Aorta (tissue), 5 donors: ENCODE measurements around the gene OR2AT4. TPM values are rescaled to one million over a fixed set of nuclear protein-coding genes. Genes with fewer than 3 reads are reported as not detected.

Source experiments
- ATAC-seq: fragments of 200-7000 bp; cut with Tn5 transposase; one replicate; pipeline ENCODE4 v1.9.1; 2022; ENCODE audit warnings: moderate library complexity; ENCODE audit not compliant: low FRiP score
- DNase-seq, 2 donors: peaks; one replicate each; pipeline ENCODE4 v3.0.0-alpha.2; 2020
- H3K27ac ChIP-seq, 2 donors: one replicate each; pipeline ENCODE4 v1.5.1; 2013; ENCODE audit warnings: low read length in 2 of 2, mild to moderate bottlenecking in 2 of 2, moderate library complexity in 2 of 2, control low read depth in 1 of 2, inconsistent platforms in 1 of 2, low read depth in 1 of 2
- H3K27me3 ChIP-seq, 2 donors: one replicate each; pipeline ENCODE4 v1.6.1; 2013; ENCODE audit warnings: control low read depth in 1 of 2, low read length in 1 of 2, mild to moderate bottlenecking in 1 of 2, moderate library complexity in 1 of 2; ENCODE audit not compliant: insufficient read depth in 2 of 2, control insufficient read depth in 1 of 2
- H3K36me3 ChIP-seq, 2 donors: one replicate each; pipeline ENCODE4 v1.6.1; 2013; ENCODE audit warnings: control low read depth in 1 of 2, low read length in 1 of 2, mild to moderate bottlenecking in 1 of 2; ENCODE audit not compliant: insufficient read depth in 2 of 2, control insufficient read depth in 1 of 2
- H3K4me1 ChIP-seq, 2 donors: one replicate each; pipeline ENCODE4 v1.6.1; 2013; ENCODE audit warnings: low read length in 2 of 2, control low read depth in 1 of 2, mild to moderate bottlenecking in 1 of 2, moderate library complexity in 1 of 2; ENCODE audit not compliant: insufficient read depth in 2 of 2, control insufficient read depth in 1 of 2
- H3K4me3 ChIP-seq, 2 donors: one replicate each; pipeline ENCODE4 v1.5.1; 2013; ENCODE audit warnings: low read length in 2 of 2, control low read depth in 1 of 2, mild to moderate bottlenecking in 1 of 2
- H3K9me3 ChIP-seq: one replicate; pipeline ENCODE4 v1.6.1; 2013; ENCODE audit warnings: mild to moderate bottlenecking, low read length; ENCODE audit not compliant: control insufficient read depth
- WGBS, 2 donors: extraction: QIAGEN DNeasy Blood & Tissue Kit; methylation state at CpG; one replicate each; pipeline ENCODE4 v1.1.7; 2013; 5-methylcytosine and 5-hydroxymethylcytosine counted together
- intact Hi-C, 2 donors: fragments of 100-400 bp; cut with DNase I; formaldehyde crosslinking; loops; one replicate each; pipeline versions ENCODE4 v1.14.2 to v1.15.0; 2022
- polyA plus RNA-seq, 2 donors: library from polyadenylated mRNA; stranded (reverse); fragments of 200-250 nt; gene quantifications; one replicate each; pipeline ENCODE4 v1.2.3, GENCODE V29; 2013
- total RNA-seq, 2 donors: library from RNA; stranded (reverse); fragmentation: NEBNext Ultra II Directional; extraction: Animal tissue kit (Norgen Biotek cat#: 25700); gene quantifications; one replicate each; pipeline ENCODE4 v1.2.1, GENCODE V29; 2021
- donor health status: healthy with polysubstance abuse.
- donor health status: Bipolar disorder and iron deficiency.
- donor health status: DM: no; HTN: no; CAD: no.
- donor health status: DM: no; HTN: no; CAD: no.
- donor health status: DM: yes; HTN: yes; CAD: no.

OR2AT4 gene
- total and polyA plus RNA-seq, 4 donors, result 0.88 TPM; not detected in 3

DNA sequence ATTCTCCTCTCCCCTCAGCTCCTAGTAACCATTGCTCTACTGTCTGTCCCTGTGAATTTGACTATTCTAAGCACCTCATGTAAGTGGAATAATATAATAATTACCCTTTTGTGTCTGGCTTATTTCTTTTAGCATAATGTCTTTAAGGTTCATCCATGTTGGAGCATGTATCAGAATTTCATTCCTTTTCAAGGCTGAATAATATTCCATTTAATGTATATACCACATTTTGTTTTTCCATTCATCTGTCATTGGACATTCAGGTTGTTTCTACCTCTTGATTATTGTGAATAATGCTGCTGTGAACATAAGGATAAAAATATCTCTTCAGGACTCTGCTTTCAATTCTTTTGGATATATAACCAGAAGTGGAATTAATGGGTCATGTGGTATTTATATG is 28.1 kb downstream of the OR2AT4 start:
- intact Hi-C loops, result no loop called here
- no peaks in the 10 kb centered on the region for H3K36me3 ChIP-seq
- no peaks in the 10 kb centered on the region for H3K4me1 ChIP-seq
- no peak overlapping the region for H3K4me3 ChIP-seq
- peaks cover 3% of the 10 kb centered on the region for H3K9me3 ChIP-seq
- no peak for DNase-seq
- H3K27ac ChIP-seq, result no peak overlapping the region
- no peaks in the 10 kb centered on the region for H3K27me3 ChIP-seq
- ATAC-seq, result no peak

DNA sequence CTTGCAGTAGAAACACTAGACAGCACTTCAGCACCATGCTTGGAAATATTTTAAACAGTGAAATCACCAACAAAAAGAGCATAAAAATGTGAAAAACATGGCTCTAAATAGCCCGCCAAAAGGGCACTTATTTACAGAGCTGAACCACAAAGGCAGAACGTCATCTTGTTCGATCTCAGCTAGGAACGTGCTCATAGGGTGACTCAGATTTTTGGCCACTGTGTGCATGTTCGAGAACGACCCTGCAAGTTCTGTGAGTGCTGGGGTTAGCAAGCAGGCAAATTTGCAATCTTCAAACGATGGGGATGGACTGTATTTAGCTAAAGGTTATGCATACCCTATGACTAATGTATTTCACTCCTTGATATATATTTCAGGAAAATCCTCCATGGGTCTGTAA is 30.6 kb downstream of the OR2AT4 start:
- WGBS, 2 donors, result 57 to 58% methylated on average over 7 of the region's 7 CpGs
- H3K27ac ChIP-seq, result no peak overlapping the region
- H3K9me3 ChIP-seq, result peaks cover 2% of the 10 kb centered on the region
- H3K4me3 ChIP-seq, result no peak overlapping the region
- H3K27me3 ChIP-seq, result no peaks in the 10 kb centered on the region
- no peak for ATAC-seq
- H3K4me1 ChIP-seq, result no peaks in the 10 kb centered on the region
- DNase-seq, result no peak
- no peaks in the 10 kb centered on the region for H3K36me3 ChIP-seq
- intact Hi-C loops, result no loop called here

DNA sequence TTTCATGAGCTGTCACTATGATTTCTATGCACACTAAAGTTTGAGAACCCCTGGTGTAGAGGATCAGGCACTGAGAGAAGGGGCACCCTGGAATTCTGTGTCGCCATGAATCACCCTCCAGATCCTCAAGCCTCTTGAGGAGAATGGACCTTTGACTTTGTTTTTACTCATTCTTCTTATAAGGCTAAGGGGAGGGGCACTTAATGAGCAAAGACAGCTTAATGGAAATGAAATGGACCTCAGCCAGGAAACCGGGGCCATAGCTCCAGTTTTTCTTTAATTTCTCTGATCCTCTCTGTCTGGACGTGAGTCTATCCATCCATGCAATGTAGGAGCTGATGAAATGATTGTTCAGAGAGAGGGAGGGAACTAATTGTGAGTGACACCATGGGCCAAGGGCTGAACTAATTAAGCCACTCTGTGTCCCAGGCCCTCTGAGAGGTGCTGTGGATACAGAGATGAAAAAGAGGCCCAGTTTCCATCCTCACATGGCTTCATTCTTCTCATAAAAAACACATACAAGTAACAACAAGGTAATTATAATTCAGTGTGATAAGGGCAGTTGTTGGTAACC is 32.8 kb downstream of the OR2AT4 start:
- Histone ChIP-seq H3K4me3 (no peak overlapping the region), H3K36me3 (no peaks in the 10 kb centered on the region), H3K4me1 (no peaks in the 10 kb centered on the region), H3K9me3 (peaks cover 2% of the 10 kb centered on the region), H3K27me3 (no peaks in the 10 kb centered on the region), H3K27ac (no peak overlapping the region)
- DNase-seq (no peak), ATAC-seq (no peak)
- WGBS, 2 donors, result 55 to 60% methylated on average over 3 of the region's 3 CpGs
- intact Hi-C loops, result no loop called here

DNA sequence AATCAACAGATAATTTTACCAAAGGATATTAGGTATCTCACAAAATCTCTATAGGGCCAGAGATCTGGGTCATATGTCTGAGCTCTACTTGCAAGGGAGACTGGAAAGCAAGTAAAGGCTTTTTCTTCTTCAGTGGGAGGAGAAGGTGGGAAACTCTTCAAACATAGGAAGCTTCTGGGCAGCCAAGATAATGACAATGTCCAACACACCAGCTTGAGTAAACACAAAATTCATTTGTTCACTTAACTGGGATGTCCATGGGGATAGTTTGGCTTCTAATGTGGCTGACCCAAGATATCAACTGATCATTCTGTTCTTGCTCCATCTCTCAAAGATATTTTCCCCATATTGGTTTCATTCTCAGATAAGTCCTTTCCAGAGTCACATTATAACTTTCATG is 37.4 kb downstream of the OR2AT4 start:
- Histone ChIP-seq H3K9me3 (peaks cover 3% of the 10 kb centered on the region), H3K4me3 (no peak overlapping the region), H3K27me3 (no peaks in the 10 kb centered on the region), H3K27ac (no peak overlapping the region), H3K36me3 (no peaks in the 10 kb centered on the region), H3K4me1 (no peaks in the 10 kb centered on the region)
- no peak for DNase-seq
- intact Hi-C loops, result no loop called here
- no peak for ATAC-seq

DNA sequence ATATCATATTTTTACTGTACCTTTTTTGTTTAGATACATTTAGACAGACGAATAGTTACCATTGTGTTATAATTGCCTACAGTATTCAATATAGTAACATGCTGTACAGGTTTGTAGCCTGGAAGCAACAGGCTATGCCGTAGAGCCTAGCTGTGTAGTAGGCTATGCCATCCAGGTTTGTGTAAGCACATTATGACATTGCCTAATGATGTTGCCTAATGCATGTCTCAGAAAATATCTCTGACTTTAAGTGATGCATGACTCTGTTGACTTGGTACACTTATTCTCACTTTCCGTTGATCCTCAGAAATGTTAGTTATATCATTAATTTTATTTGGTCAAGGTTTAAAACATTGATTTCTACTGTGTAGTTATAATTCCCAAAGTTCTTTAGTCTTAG is 39.9 kb downstream of the OR2AT4 start:
- WGBS, 2 donors, result 76 to 90% methylated on average over 3 of the region's 3 CpGs
- Histone ChIP-seq H3K4me1 (no peaks in the 10 kb centered on the region), H3K36me3 (no peaks in the 10 kb centered on the region), H3K27ac (no peak overlapping the region), H3K4me3 (no peak overlapping the region), H3K9me3 (peaks cover 3% of the 10 kb centered on the region), H3K27me3 (no peaks in the 10 kb centered on the region)
- ATAC-seq, result no peak
- no peak for DNase-seq
- intact Hi-C loops, result no loop called here

DNA sequence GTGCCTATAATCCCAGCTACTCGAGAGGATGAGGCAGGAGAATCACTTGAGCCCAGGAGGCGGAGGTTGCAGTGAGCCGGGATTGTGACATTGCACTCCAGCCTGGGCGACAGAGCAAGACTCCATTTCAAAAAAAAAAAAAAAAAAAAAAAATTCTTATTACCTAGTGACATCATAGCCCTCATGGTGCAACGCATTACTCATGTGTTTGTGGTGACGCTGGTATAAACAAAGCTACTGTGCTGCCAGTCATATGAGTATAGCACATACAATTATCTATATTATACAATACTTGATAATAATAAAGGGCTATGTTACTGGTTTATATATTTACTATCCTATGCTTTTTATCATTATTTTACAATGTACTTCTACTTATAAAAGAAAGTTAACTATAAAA is 41.2 kb downstream of the OR2AT4 start:
- ATAC-seq, result no peak
- intact Hi-C loops, result no loop called here
- Histone ChIP-seq H3K27me3 (no peaks in the 10 kb centered on the region), H3K4me3 (no peak overlapping the region), H3K4me1 (no peaks in the 10 kb centered on the region), H3K9me3 (peaks cover 3% of the 10 kb centered on the region), H3K27ac (no peak overlapping the region), H3K36me3 (no peaks in the 10 kb centered on the region)
- 84 to 95% methylated on average over 6 of the region's 6 CpGs for WGBS, 2 donors
- no peak for DNase-seq

DNA sequence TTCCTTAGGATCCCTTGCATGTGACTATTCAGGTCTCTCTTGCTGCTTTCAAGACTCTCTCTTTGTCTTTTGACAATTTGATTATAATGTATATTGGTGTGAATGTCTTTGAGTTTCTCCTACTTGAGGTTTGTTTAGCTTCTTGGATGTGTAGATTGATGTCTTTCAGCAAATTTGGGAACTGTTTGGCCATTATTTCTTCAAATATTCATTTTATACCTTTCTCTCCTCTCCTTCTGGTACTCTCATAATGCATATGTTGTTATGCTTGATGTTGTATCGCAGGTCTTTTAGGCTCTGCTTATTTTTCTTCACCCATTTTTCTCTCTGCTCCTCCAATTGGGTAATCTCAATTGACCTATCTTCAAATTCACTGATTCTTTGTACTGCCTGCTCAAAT is 44.2 kb downstream of the OR2AT4 start:
- Histone ChIP-seq H3K27me3 (no peaks in the 10 kb centered on the region), H3K27ac (no peak overlapping the region), H3K4me1 (no peaks in the 10 kb centered on the region), H3K4me3 (peak overlapping the region in 1 of 2 donors; percentile 8), H3K9me3 (no peaks in the 10 kb centered on the region), H3K36me3 (no peaks in the 10 kb centered on the region)
- intact Hi-C loops, result no loop called here
- WGBS, 2 donors, result 91 to 100% methylated on average over 1 of the region's 1 CpG
- DNase-seq (no peak), ATAC-seq (no peak)

DNA sequence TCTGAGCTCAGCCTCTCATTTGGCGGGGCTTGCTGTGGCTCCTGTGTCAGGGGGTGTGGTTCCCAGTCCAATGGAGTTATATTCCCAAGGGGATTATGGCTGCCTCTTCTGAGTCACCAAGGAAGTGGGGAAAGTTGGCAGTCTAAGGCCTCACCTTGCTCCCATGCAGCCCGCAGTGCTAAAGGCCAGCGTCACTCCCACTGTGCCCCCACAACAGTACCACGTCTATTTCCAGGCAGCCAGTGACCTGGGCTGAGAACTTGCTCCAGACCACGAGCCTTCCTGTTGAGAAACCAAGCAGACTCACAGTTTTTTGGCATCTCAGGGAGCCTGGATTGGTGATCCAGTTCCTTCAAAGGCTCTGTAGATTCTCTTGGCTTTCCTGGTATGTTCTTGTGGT is 45.6 kb downstream of the OR2AT4 start:
- WGBS, 2 donors, result 86 to 88% methylated on average over 5 of the region's 5 CpGs
- DNase-seq (no peak), ATAC-seq (no peak)
- intact Hi-C loops, result no loop called here
- Histone ChIP-seq H3K4me1 (no peaks in the 10 kb centered on the region), H3K4me3 (no peak overlapping the region), H3K27ac (no peak overlapping the region), H3K9me3 (no peaks in the 10 kb centered on the region), H3K27me3 (no peaks in the 10 kb centered on the region), H3K36me3 (no peaks in the 10 kb centered on the region)

DNA sequence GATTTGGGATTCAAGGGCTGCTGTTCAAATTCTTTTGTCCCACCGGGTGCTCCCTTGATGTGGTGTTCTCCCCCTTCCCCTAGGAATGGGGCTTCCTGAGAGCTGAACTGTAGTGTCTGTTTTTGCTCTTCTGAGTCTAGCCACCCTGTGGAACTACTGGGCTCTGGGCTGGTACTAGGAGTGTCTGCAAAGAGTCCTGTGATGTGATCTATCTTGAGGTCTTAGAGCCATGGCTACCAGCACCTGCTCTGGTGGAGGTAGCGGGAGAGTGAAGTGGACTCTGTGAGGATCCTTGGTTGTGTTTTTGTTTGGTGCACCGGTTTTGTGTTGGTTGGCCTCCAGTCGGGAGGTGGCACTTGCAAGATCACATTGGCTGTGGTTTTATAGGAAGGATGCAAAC is 46.2 kb downstream of the OR2AT4 start:
- DNase-seq (no peak), ATAC-seq (no peak)
- Histone ChIP-seq H3K27ac (no peak overlapping the region), H3K36me3 (no peaks in the 10 kb centered on the region), H3K4me3 (no peak overlapping the region), H3K4me1 (no peaks in the 10 kb centered on the region), H3K9me3 (no peaks in the 10 kb centered on the region), H3K27me3 (no peaks in the 10 kb centered on the region)
- intact Hi-C loops, result no loop called here
- 81 to 90% methylated on average over 4 of the region's 4 CpGs for WGBS, 2 donors
